Right forelimb (tissue), 1 donor: ENCODE data around the gene MEGF8.

Experiments
- DNase-seq: peaks from one replicate; pipeline ENCODE4 v3.0.0-alpha.2; 2018

Gene MEGF8

GRCh38 chr19:42357290-42357689 lies 31.9 kb downstream of the MEGF8 start:
- no peak for DNase-seq

GRCh38 chr19:42360787-42361544 lies 35.5 kb downstream of the MEGF8 start:
- DNase-seq: no peak

DNA sequence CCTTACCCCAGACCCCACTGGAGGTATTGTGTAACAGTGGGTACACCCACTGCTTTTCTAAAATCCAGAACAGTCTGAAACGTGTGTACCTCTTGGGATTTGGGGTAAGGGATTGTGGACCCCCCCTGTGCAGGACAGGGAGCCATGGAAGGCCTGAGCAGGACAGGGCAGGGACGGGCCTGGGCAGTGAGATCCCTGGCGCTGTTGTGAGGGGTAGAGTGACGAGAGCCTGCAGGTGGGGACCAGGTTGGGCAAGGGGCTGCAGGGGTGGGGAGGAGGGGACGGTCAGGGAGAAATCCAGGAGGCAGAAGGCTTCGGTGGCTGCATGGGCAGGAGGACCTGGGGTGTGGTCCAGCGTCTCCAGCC lies 36.1 kb downstream of the MEGF8 start:
- DNase-seq: no peak

DNA sequence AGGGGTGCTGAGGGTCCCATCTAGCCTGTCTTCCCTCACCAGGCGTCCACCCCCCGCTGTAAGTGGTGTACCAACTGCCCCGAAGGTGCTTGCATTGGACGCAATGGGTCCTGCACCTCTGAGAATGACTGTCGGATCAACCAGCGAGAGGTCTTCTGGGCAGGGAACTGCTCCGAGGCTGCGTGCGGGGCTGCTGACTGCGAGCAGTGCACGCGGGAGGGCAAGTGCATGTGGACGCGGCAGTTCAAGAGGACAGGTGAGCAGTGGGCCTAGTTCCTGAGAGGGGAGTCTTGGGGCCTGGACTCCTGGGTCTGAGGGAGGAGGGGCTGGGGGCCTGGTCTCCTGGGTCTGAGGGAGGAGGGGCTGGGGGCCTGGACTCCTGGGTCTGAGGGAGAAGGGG lies 36.9 kb downstream of the MEGF8 start:
- no peak for DNase-seq

DNA sequence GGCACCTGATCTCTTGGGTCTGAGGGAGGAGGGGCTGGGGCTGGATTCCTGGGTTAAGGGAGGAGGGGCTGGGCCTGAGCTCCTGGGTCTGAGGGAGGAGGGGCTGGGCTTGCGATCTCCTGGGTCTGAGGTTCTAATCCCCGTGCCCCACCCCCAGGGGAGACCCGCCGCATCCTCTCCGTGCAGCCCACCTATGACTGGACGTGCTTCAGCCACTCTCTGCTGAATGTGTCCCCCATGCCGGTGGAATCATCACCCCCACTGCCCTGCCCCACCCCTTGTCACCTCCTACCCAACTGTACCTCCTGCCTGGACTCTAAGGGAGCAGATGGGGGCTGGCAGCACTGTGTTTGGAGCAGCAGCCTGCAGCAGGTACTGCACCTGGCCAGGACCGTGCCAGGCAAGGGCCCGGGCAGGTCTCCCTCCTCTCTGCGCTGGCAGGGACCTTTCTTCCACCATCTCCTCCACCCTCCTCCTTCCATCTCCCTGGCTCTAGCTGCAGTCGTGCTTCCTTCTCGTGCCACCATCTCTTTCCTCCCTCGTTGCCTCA lies 37.5 kb downstream of the MEGF8 start:
- no peak for DNase-seq

GRCh38 chr19:42363614-42364346 lies 38.3 kb downstream of the MEGF8 start:
- DNase-seq: no peak

DNA sequence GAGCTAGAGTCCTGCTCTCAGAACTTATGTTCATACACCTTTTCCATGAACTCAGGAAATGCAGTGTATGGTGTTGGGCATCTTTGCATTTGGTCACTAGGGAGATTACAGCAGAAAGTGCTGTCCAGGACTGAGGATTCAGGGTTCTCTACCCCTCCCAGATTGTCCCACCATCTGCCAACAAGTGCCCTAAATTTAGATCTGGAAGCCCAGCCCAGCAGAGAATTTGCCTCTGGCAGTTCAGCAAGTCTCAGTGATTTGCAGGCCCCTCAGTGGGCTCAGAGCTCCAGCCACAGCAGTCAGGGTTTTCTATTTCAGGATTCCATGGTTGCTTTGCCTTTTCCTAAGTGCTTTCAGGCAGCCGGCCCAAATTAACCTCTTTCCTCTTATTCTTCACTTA lies 41.2 kb downstream of the MEGF8 start:
- DNase-seq: no peak

DNA sequence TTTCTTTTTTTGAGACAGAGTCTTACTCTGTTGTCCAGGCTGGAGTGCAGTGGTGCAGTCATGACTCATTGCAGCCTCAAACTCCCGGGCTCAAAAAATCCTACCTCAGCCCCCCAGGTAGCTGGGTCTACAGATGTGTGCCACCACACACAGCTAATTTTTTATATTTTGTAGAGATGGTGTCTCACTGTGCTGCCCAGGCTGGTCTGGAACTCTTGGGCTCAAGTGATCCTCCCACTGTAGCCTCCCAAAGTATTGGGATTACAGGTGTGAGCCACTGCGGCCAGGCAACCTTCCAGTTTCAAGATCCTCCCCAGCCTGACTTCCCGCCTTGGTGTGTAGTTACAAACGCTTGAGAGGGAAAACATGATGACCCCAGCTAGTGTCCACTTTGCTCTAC lies 42.5 kb downstream of the MEGF8 start:
- DNase-seq: no peak

DNA sequence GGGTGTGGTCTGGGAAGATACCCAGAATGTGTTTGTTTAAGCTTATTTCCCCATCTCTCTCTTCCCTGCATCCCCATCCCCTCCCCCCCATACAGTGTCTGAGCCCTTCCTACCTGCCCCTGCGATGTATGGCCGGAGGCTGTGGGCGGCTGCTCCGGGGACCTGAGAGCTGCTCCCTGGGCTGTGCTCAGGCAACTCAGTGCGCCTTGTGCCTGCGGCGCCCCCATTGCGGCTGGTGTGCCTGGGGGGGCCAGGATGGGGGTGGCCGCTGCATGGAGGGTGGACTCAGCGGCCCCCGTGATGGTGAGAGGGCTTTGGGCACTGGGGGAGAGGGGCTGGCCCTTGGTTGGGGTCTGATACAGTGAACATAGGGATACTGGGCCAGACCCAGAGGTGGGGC lies 42.9 kb downstream of the MEGF8 start:
- no peak for DNase-seq

- no peak for DNase-seq
Measured at GRCh38 chr19:42368765-42369164, 43.3 kb downstream of the MEGF8 start.

- no peak for DNase-seq
Measured at GRCh38 chr19:42369433-42370067, 44.1 kb downstream of the MEGF8 start.

GRCh38 chr19:42370068-42370520 lies 44.7 kb downstream of the MEGF8 start:
- no peak for DNase-seq

- no peak for DNase-seq
Measured at GRCh38 chr19:42370626-42371175, 45.3 kb downstream of the MEGF8 start.

- DNase-seq: no peak
Measured at GRCh38 chr19:42374826-42375376, 49.5 kb downstream of the MEGF8 start.

DNA sequence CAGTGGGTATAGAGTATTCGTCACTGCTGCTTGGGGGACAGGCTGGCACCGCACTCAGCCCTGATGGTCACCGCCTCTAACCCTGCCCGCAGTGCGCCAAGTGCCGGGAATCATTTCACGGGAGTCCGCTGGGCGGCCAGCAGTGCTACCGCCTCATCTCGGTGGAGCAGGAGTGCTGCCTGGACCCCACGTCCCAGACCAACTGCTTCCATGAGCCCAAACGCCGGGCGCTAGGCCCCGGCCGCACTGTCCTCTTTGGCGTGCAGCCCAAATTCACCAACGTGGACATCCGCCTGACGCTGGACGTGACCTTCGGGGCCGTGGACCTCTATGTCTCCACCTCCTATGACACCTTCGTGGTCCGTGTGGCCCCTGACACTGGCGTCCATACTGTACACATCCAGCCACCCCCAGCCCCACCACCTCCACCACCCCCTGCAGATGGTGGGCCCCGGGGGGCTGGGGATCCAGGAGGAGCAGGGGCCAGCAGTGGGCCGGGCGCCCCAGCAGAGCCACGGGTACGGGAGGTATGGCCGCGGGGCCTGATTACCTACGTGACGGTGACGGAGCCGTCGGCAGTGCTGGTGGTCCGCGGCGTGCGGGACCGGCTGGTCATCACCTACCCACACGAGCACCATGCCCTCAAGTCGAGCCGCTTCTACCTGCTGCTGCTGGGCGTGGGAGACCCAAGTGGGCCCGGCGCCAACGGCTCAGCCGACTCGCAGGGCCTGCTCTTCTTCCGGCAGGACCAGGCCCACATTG lies 50.2 kb downstream of the MEGF8 start:
- no peak for DNase-seq

DNA sequence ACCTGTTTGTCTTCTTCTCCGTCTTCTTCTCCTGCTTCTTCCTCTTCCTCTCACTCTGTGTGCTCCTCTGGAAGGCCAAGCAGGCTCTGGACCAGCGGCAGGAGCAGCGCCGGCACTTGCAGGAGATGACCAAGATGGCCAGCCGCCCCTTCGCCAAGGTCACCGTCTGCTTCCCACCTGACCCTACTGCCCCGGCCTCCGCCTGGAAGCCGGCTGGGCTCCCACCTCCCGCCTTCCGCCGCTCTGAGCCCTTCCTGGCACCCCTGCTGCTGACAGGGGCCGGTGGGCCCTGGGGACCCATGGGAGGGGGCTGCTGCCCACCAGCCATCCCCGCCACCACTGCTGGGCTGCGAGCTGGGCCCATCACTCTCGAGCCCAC lies 50.7 kb downstream of the MEGF8 start:
- no peak for DNase-seq

DNA sequence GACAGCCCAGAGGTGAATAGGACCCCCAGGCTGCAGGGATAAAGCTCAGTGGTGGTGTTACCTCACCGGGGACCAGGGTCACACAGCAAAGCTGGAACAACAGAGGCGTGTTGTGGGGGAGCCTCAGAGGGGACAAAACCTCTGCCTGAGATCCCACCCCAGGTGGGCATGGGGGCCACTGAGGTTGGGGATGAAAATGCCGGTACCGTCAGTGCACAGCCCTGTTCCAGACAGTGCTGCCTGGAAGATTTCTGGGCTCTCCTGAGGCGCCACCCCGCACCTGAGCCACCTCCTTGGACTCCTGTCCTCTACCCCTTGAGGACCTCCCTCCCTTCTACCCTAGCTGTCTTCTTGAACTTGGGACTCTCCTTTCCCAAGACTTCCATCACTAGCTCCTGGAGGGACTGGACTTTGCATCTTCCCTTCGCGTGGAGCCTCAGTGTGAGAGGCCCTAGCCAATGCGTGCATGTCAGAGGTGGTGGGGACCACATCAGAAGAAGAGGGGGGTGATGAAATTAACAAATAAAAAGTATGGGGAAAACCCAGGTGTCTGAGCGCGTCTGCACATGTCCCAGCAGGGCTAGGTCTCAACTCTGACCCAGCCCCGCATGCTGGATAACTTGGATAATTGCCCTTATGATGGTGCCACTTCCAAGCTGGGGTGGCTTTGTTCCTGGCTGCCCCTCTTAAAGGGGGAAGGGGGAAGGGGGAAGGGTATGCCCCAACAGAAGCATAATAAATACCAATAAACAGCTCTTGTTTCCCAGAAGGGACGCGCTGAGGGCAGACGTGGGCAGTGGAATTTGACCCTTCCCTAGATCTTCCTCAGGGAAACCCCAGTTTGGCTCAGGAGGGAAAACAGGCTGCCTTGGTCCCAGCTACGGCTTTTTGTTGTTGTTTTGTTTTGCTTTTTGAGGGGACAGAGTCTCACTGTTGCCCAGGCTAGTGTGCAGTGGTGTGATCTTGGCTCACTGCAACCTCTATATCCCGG lies 53.1 kb downstream of the MEGF8 start:
- DNase-seq: no peak

DNA sequence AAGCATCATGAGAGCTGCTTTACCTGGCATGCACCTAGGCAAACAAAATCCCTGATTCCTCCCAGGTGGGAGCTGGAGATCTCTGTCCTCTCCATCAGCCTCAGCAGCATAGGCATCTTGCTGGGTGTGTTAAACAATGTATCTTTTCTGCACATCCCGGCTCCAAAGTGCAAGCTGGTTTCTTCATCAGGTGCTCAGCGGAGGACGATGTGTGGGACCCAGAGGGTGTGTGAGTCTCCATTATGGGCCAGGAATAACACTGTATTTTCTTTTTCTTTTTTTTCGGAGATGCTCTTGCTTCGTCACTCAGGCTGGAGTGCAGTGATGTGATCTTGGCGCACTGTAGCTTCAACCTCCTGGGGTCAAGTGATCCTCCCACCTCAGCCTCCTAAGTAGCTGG lies 54.7 kb downstream of the MEGF8 start:
- no peak for DNase-seq

- DNase-seq: peak; percentile 64
Measured at GRCh38 chr19:42386974-42387707, 61.7 kb downstream of the MEGF8 start.

DNA sequence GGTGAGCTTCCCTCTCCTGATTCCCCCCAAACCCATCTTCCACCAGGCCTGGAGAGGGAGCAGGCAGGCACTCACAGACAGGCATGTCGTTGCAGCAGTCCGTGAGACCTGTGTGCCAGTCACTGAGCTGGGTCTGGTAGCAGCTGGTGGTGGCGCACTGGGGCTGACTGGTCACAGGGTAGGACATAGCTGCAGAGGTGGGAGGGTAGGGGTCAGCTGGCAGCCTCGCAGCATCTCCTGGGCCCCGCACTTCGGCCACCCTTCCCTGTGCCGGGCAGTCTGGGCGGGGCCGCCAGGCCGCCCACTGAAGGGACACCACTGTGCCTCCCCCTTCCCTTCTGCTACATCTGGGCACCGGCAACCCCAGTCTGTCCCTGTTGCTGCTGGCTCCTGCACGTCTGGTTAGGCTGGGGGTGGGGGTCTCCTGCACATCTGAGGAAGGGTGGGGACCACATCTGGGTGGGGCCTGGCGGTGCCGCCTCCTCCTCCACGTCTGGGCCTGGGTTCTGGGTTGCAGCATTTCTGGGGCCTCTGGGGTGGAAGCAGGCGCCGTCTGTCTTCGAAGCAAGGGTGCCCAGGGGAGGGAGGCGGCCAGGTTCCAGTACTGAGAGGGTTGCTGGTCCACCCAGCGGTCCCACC lies 63.5 kb downstream of the MEGF8 start:
- DNase-seq: no peak
